ENCODE measurements around the gene NKD2. TPM values are rescaled to one million over a fixed set of nuclear protein-coding genes. Genes with fewer than 3 reads are reported as not detected.

NKD2 gene
- total RNA-seq, 2 experiments from 2014 or later, result 0.38 TPM

DNA sequence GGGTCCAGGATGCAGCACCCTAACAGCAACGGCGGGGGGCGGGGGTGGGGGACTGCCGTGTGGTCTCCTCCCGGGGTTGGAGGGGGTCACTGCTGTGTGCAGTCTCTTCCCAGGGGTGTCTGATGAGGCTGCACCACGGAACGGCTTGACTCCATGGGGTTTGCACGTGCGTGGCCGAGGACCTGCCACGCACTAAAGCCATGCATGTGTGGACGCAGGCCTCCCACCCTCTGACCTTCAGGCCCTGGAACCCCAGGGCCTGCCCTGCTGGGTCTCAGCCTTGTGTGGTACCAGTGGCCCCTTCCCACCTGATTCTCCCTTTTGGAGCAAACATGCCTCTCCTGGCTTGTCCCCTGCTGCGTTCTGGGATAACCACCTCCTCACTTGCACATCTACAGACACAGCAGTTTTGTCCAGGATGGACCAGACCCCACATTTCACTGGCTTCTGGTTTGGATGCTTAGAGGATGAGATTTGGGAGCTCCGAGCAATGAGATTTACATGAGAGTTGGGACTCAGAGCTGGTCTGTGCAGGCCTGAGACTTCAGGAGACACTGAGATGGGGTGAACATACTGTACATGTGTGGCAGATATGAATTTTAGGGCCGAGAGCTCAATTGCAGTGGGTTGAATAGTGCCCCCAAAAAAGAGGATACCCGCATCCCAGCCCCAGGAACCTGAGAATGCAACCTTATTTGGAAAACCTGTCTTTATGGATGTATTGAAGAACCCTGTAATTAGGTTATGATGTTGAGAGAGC lies 57.5 kb downstream of the NKD2 start:
- no TSS peak for BruUV-seq (replicated peaks)

DNA sequence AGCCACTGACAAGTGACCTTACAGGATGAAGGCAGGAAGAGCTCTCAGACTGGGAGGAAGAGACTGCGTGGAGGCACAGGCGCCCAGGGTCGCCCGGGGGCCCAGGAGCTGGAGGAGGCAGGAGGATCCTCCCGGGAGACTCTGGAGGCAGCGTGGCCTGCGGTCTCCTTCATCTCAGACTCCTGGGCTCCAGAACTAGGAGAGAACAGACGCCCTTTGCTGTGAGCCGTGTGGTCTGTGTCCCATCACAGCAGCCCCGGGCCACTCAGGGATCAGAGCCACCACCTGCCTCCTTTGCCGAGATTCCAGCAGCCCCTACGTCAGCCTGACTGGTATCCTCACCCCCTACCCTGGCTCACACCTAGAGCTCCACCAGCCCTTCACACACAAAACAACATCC lies 58.1 kb downstream of the NKD2 start:
- no peaks in the 10 kb centered on the region for H3K36me3 ChIP-seq (ENCODE audit: insufficient read depth, low read length)
- intact Hi-C loops (cut with micrococcal nuclease; ENCODE audit: unreplicated experiment), result no loop called here
- DNase-seq (ENCODE audit: low spot score), result no peak
- no peak overlapping the region for H3K4me2 ChIP-seq (ENCODE audit: low read length)
- H3K4me1 ChIP-seq (ENCODE audit: insufficient read depth, low read length, poor library complexity, severe bottlenecking), result no peaks in the 10 kb centered on the region
- no peaks in the 10 kb centered on the region for H3K9me2 ChIP-seq (ENCODE audit: insufficient read depth, low read length)
- no peaks in the 10 kb centered on the region for H3K79me2 ChIP-seq (ENCODE audit: insufficient read depth, low read depth, low read length)
- H4K20me1 ChIP-seq (ENCODE audit: insufficient read depth, low read length), result no peaks in the 10 kb centered on the region
- no peak overlapping the region for H3K4me3 ChIP-seq (ENCODE audit: low read depth, low read length, poor library complexity, severe bottlenecking)
- POLR2A ChIA-PET, result interaction anchor here (0.6 kb wide), 1 partner anchor 15 kb away, joined by 3 read pairs; no protein-coding TSS in a partner anchor
- BruUV-seq (replicated peaks), result no TSS peak
- H2AFZ ChIP-seq (ENCODE audit: low read length), result no peak overlapping the region
- no peaks in the 10 kb centered on the region for H3K9me3 ChIP-seq (ENCODE audit: low read length)
- CTCF ChIA-PET (ENCODE audit: unreplicated experiment), result no interaction called here
- no peak overlapping the region for H3K27ac ChIP-seq (ENCODE audit: low read depth, low read length, poor library complexity, severe bottlenecking)
- no peak for TF ChIP-seq EZH2phosphoT487 (IDR thresholded peaks at IDR 0.05; ENCODE audit: borderline replicate concordance, low read depth, low read length)
- TF ChIP-seq, protein P1, sequence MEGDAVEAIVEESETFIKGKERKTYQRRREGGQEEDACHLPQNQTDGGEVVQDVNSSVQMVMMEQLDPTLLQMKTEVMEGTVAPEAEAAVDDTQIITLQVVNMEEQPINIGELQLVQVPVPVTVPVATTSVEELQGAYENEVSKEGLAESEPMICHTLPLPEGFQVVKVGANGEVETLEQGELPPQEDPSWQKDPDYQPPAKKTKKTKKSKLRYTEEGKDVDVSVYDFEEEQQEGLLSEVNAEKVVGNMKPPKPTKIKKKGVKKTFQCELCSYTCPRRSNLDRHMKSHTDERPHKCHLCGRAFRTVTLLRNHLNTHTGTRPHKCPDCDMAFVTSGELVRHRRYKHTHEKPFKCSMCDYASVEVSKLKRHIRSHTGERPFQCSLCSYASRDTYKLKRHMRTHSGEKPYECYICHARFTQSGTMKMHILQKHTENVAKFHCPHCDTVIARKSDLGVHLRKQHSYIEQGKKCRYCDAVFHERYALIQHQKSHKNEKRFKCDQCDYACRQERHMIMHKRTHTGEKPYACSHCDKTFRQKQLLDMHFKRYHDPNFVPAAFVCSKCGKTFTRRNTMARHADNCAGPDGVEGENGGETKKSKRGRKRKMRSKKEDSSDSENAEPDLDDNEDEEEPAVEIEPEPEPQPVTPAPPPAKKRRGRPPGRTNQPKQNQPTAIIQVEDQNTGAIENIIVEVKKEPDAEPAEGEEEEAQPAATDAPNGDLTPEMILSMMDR (conservative IDR thresholded peaks at IDR 0.05; ENCODE audit: low read length), result no peak

More for the DNA sequence above, 57.5 kb downstream of the NKD2 start:
- Histone ChIP-seq H3K4me1 (ENCODE audit: insufficient read depth, low read length, poor library complexity, severe bottlenecking) (no peaks in the 10 kb centered on the region), H3K27ac (ENCODE audit: low read depth, low read length, poor library complexity, severe bottlenecking) (no peak overlapping the region), H3K79me2 (ENCODE audit: insufficient read depth, low read depth, low read length) (no peaks in the 10 kb centered on the region), H2AFZ (ENCODE audit: low read length) (no peak overlapping the region), H4K20me1 (ENCODE audit: insufficient read depth, low read length) (no peaks in the 10 kb centered on the region), H3K4me2 (ENCODE audit: low read length) (no peak overlapping the region), H3K4me3 (ENCODE audit: low read depth, low read length, poor library complexity, severe bottlenecking) (no peak overlapping the region), H3K9me2 (ENCODE audit: insufficient read depth, low read length) (no peaks in the 10 kb centered on the region), H3K36me3 (ENCODE audit: insufficient read depth, low read length) (no peaks in the 10 kb centered on the region), H3K9me3 (ENCODE audit: low read length) (no peaks in the 10 kb centered on the region)
- CTCF ChIA-PET (ENCODE audit: unreplicated experiment), result no interaction called here
- POLR2A ChIA-PET, result interaction anchor here (0.6 kb wide), 1 partner anchor 14 kb away, joined by 3 read pairs; no protein-coding TSS in a partner anchor
- TF ChIP-seq, protein P1 (conservative IDR thresholded peaks at IDR 0.05; ENCODE audit: low read length), result no peak
- TF ChIP-seq EZH2phosphoT487 (IDR thresholded peaks at IDR 0.05; ENCODE audit: borderline replicate concordance, low read depth, low read length), result no peak
- DNase-seq (ENCODE audit: low spot score), result no peak
- intact Hi-C loops (cut with micrococcal nuclease; ENCODE audit: unreplicated experiment), result no loop called here

Measured in OCI-LY7 (cell line).